ENCODE data around the gene ST8SIA5. TPM values are rescaled to one million over a fixed set of nuclear protein-coding genes. Genes with fewer than 3 reads are reported as not detected.

ST8SIA5 gene
- total and polyA plus RNA-seq, 2 experiments from 2014 or later = 3.3 to 4.8 TPM

DNA sequence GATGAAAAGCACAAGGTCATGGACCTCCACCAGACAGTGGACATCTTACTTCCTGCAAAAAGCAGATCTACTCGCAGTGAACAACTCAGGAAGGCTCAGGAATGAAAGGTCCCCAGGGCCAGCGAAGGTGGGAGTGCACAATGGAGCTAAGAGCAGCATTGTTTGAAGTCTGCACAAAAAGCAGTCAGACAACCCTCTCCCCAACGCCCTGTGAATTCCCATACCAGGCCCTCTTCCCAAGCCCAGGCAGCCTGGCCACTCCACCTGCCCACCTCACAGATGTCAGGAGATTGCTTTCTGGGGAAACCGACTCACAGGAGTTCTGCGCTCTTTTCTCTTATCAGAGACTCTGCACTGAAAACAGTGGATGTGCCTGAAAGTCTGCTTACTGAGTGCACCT, 34.8 kb downstream of the ST8SIA5 start:
- peaks cover 8% of the 10 kb centered on the region for H3K4me1 Mint-ChIP-seq
- Histone ChIP-seq H3K4me2 (no peak overlapping the region), H2AFZ (no peak overlapping the region), H4K20me1 (replicated peaks; ENCODE audit: insufficient read depth) (no peaks in the 10 kb centered on the region), H3K27ac (ENCODE audit: low read depth) (no peak overlapping the region), H3K79me2 (replicated peaks; ENCODE audit: insufficient read depth) (no peaks in the 10 kb centered on the region), H3F3A (replicated peaks; ENCODE audit: low read depth) (no peaks in the 10 kb centered on the region), H3K4me1 (ENCODE audit: insufficient read depth) (no peaks in the 10 kb centered on the region), H3K27me3 (ENCODE audit: insufficient read depth) (no peaks in the 10 kb centered on the region), H3K9me2 (ENCODE audit: insufficient read depth) (no peaks in the 10 kb centered on the region), H3K36me3 (ENCODE audit: insufficient read depth) (no peaks in the 10 kb centered on the region), H3K4me3 (no peak overlapping the region)
- H3K4me3 Mint-ChIP-seq = no peak overlapping the region
- no peaks in the 10 kb centered on the region for H3K9me3 Mint-ChIP-seq
- TF ChIP-seq EZH2 (IDR thresholded peaks at IDR 0.05; ENCODE audit: low read depth, unreplicated experiment) = no peak
- H3K36me3 Mint-ChIP-seq (ENCODE audit: low read depth) = no peaks in the 10 kb centered on the region
- peaks cover 2% of the 10 kb centered on the region for H3K27me3 Mint-ChIP-seq (ENCODE audit: insufficient read depth, low read depth, poor library complexity)
- H3K27ac Mint-ChIP-seq = no peak overlapping the region
- ATAC-seq (no peak), DNase-seq (ENCODE audit: low spot score) (no peak)

DNA sequence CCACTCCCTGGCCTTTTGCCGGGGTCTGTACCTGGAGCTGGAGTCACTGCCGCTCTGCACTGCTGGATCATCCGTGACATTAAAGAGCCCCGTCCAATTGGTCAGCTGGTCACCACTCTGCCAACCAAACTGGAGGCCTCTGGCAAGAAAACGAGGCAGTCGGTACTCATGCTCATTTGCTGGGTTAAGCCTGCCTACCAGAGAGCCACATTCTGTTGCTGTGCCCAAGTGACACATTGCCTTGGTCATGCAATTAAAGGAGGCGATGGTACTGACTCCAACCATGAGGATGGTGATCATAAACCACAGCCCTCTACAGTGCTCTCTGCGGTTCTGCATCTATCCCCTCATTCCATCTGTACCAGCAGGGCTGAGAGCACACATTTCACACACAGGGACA, 35.5 kb downstream of the ST8SIA5 start:
- Histone ChIP-seq H3K36me3 (ENCODE audit: insufficient read depth) (no peaks in the 10 kb centered on the region), H3K27ac (ENCODE audit: low read depth) (no peak overlapping the region), H3K27me3 (ENCODE audit: insufficient read depth) (no peaks in the 10 kb centered on the region), H3F3A (replicated peaks; ENCODE audit: low read depth) (no peaks in the 10 kb centered on the region), H3K4me1 (ENCODE audit: insufficient read depth) (no peaks in the 10 kb centered on the region), H2AFZ (no peak overlapping the region), H3K4me3 (no peak overlapping the region), H3K79me2 (replicated peaks; ENCODE audit: insufficient read depth) (no peaks in the 10 kb centered on the region), H3K4me2 (no peak overlapping the region), H4K20me1 (replicated peaks; ENCODE audit: insufficient read depth) (no peaks in the 10 kb centered on the region), H3K9me2 (ENCODE audit: insufficient read depth) (no peaks in the 10 kb centered on the region)
- no peak for ATAC-seq
- H3K27me3 Mint-ChIP-seq (ENCODE audit: insufficient read depth, low read depth, poor library complexity) = peaks cover 2% of the 10 kb centered on the region
- no peak for TF ChIP-seq STAT1 (IDR thresholded peaks at IDR 0.05; ENCODE audit: unreplicated experiment)
- TF ChIP-seq EZH2 (IDR thresholded peaks at IDR 0.05; ENCODE audit: low read depth, unreplicated experiment) = no peak
- TF ChIP-seq ZNF114 (CRISPR knock-in tag; IDR thresholded peaks at IDR 0.05) = no peak
- TF ChIP-seq, protein P1, sequence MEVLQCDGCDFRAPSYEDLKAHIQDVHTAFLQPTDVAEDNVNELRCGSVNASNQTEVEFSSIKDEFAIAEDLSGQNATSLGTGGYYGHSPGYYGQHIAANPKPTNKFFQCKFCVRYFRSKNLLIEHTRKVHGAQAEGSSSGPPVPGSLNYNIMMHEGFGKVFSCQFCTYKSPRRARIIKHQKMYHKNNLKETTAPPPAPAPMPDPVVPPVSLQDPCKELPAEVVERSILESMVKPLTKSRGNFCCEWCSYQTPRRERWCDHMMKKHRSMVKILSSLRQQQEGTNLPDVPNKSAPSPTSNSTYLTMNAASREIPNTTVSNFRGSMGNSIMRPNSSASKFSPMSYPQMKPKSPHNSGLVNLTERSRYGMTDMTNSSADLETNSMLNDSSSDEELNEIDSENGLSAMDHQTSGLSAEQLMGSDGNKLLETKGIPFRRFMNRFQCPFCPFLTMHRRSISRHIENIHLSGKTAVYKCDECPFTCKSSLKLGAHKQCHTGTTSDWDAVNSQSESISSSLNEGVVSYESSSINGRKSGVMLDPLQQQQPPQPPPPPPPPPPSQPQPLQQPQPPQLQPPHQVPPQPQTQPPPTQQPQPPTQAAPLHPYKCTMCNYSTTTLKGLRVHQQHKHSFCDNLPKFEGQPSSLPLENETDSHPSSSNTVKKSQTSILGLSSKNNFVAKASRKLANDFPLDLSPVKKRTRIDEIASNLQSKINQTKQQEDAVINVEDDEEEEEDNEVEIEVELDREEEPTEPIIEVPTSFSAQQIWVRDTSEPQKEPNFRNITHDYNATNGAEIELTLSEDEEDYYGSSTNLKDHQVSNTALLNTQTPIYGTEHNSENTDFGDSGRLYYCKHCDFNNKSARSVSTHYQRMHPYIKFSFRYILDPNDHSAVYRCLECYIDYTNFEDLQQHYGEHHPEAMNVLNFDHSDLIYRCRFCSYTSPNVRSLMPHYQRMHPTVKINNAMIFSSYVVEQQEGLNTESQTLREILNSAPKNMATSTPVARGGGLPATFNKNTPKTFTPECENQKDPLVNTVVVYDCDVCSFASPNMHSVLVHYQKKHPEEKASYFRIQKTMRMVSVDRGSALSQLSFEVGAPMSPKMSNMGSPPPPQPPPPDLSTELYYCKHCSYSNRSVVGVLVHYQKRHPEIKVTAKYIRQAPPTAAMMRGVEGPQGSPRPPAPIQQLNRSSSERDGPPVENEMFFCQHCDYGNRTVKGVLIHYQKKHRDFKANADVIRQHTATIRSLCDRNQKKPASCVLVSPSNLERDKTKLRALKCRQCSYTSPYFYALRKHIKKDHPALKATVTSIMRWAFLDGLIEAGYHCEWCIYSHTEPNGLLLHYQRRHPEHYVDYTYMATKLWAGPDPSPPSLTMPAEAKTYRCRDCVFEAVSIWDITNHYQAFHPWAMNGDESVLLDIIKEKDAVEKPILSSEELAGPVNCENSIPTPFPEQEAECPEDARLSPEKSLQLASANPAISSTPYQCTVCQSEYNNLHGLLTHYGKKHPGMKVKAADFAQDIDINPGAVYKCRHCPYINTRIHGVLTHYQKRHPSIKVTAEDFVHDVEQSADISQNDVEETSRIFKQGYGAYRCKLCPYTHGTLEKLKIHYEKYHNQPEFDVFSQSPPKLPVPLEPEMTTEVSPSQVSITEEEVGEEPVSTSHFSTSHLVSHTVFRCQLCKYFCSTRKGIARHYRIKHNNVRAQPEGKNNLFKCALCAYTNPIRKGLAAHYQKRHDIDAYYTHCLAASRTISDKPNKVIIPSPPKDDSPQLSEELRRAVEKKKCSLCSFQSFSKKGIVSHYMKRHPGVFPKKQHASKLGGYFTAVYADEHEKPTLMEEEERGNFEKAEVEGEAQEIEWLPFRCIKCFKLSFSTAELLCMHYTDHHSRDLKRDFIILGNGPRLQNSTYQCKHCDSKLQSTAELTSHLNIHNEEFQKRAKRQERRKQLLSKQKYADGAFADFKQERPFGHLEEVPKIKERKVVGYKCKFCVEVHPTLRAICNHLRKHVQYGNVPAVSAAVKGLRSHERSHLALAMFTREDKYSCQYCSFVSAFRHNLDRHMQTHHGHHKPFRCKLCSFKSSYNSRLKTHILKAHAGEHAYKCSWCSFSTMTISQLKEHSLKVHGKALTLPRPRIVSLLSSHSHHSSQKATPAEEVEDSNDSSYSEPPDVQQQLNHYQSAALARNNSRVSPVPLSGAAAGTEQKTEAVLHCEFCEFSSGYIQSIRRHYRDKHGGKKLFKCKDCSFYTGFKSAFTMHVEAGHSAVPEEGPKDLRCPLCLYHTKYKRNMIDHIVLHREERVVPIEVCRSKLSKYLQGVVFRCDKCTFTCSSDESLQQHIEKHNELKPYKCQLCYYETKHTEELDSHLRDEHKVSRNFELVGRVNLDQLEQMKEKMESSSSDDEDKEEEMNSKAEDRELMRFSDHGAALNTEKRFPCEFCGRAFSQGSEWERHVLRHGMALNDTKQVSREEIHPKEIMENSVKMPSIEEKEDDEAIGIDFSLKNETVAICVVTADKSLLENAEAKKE (CRISPR knock-in tag; IDR thresholded peaks at IDR 0.05) = no peak
- TF ChIP-seq JUNB (IDR thresholded peaks at IDR 0.05; ENCODE audit: unreplicated experiment) = no peak
- no peak for TF ChIP-seq POLR2AphosphoS5 (IDR thresholded peaks at IDR 0.05; ENCODE audit: low read depth)
- TF ChIP-seq, protein P2, sequence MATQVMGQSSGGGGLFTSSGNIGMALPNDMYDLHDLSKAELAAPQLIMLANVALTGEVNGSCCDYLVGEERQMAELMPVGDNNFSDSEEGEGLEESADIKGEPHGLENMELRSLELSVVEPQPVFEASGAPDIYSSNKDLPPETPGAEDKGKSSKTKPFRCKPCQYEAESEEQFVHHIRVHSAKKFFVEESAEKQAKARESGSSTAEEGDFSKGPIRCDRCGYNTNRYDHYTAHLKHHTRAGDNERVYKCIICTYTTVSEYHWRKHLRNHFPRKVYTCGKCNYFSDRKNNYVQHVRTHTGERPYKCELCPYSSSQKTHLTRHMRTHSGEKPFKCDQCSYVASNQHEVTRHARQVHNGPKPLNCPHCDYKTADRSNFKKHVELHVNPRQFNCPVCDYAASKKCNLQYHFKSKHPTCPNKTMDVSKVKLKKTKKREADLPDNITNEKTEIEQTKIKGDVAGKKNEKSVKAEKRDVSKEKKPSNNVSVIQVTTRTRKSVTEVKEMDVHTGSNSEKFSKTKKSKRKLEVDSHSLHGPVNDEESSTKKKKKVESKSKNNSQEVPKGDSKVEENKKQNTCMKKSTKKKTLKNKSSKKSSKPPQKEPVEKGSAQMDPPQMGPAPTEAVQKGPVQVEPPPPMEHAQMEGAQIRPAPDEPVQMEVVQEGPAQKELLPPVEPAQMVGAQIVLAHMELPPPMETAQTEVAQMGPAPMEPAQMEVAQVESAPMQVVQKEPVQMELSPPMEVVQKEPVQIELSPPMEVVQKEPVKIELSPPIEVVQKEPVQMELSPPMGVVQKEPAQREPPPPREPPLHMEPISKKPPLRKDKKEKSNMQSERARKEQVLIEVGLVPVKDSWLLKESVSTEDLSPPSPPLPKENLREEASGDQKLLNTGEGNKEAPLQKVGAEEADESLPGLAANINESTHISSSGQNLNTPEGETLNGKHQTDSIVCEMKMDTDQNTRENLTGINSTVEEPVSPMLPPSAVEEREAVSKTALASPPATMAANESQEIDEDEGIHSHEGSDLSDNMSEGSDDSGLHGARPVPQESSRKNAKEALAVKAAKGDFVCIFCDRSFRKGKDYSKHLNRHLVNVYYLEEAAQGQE (IDR thresholded peaks at IDR 0.05; ENCODE audit: unreplicated experiment) = no peak
- no peak for TF ChIP-seq CREB1 (CRISPR knock-in tag; IDR thresholded peaks at IDR 0.05; ENCODE audit: low read depth)
- no peak overlapping the region for H3K27ac Mint-ChIP-seq
- DNase-seq (ENCODE audit: low spot score) = no peak
- no peak overlapping the region; the same call in 2 of the 3 replicates for H3K4me3 Mint-ChIP-seq
- H3K9me3 Mint-ChIP-seq = no peaks in the 10 kb centered on the region
- H3K36me3 Mint-ChIP-seq (ENCODE audit: low read depth) = no peaks in the 10 kb centered on the region
- peaks cover 8% of the 10 kb centered on the region for H3K4me1 Mint-ChIP-seq
